Endothelial cell of hepatic sinusoid (primary cell): ENCODE measurements around the gene NNMT.

Experiments used
- in situ Hi-C: cut with HindIII; loops from 2 replicates; pipeline ENCODE4 v1.10.0; 2017; ENCODE audit warnings: low sequenced_read_pairs

Gene NNMT

DNA sequence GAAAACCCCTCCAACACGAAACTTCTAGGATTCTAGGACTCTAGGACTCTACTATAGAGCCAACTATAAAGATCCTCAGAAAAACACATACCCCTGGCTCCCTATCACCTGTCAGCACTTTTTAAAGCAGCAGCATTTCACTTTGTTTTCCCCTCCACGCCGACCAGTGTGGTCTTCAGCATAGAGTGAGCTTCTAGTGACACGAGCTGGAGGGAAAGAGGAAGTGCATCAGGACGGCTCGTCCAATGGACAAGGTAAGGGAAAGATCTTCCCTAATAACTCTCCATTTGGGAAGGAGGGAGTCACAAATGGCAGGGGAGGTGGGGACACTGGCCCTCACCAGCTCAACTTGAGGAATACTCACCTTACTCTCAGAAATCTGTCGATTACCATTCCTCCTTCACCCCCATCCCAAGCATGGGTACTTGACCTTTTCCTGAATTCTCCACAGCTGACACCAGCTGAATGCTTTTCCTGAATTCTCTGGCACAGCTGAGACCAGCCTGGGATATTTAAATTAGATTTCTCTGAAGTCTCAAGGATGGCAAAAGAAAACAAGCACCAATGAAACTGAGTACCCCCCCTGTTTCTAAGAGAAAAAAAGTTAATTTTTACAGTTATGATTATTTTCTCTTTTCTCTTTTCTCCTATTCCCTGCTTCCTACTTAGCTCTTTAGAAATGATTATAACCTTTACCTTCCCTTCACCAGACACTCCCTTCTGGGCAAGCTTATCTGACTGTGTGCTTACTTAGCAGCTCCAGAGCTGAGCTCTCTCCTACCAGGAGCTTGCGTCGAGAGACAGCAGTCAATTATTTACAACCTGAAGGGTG is 33.3 kb upstream of the NNMT start:
- in situ Hi-C loops, result loop anchor here (5.0 kb wide), 1 partner anchor 231 kb away; no protein-coding TSS in a partner anchor

DNA sequence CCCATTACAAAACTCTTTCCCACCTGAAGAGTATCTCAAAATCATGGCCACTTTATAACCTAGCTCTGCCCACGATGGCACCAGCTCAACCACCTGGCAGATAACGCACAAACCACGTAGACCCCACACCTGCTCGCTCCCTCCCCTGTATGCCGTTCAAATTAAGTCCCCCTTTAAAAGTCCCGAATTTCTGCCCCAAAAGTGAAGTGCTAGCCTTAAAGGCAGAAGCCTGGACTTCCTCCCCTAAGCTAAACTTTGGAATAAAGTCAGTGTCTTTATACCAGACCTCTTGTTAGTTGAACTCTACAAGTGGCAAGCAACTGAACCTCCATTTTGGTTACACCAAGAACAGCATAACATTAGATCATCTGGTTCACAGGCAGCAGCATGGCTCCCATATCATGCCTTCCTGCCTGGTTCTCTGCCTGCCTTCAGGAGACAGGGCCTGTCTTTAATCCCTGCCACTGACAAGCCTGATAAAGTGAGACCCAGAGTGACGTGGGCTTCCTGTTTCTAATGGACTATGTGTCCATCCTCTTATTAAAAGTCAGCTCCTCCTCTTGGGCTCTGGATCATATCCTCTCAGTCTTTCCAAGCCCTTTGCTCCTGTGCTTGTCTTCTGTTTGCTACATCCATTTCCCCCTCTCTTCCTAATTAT is 32.6 kb upstream of the NNMT start:
- in situ Hi-C loops, result loop anchor here (5.0 kb wide), 1 partner anchor 231 kb away; no protein-coding TSS in a partner anchor

- in situ Hi-C loops, result loop anchor here (5.0 kb wide), 1 partner anchor 232 kb away; no protein-coding TSS in a partner anchor
These were observed 31.8 kb upstream of the NNMT start for GRCh38 chr11:114264381-114264780.

DNA sequence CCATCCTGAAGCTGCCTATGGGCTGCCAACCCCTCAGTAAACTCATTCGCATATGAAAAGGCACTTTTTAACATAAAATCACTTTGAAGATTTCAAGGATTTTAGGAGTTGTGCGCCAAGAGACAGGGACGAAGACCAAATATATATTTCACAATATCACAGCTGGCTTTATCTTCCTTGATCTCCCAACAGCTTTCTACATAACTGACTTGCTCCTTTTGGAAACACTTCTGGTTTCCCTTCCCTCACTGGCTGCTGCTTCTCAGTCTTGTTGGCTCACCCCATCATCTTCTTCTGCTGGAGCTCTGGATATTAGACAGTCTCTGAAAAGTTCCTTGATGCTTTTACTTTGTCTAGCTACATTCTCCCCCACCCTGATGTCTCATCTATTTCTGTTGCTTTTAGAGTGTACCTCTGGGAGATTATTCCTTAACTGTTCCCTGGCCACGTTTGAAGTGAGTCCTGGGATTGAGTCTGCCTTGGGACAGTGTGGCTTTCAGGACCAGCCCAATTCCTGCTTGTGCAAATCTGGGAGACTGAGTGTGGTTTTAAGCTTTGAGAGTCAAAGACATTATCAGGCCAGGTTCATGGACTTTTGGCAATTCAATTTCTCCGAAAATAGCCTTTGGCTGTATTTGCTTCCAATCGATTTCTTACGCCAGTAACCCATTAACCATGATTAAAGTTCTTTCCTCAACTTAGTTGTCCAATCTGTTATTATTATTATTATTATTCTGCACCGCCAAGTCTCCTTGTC is 30.9 kb upstream of the NNMT start:
- in situ Hi-C loops, result no loop called here

- in situ Hi-C loops, result no loop called here
These were observed 26.7 kb upstream of the NNMT start for GRCh38 chr11:114269498-114269897.

DNA sequence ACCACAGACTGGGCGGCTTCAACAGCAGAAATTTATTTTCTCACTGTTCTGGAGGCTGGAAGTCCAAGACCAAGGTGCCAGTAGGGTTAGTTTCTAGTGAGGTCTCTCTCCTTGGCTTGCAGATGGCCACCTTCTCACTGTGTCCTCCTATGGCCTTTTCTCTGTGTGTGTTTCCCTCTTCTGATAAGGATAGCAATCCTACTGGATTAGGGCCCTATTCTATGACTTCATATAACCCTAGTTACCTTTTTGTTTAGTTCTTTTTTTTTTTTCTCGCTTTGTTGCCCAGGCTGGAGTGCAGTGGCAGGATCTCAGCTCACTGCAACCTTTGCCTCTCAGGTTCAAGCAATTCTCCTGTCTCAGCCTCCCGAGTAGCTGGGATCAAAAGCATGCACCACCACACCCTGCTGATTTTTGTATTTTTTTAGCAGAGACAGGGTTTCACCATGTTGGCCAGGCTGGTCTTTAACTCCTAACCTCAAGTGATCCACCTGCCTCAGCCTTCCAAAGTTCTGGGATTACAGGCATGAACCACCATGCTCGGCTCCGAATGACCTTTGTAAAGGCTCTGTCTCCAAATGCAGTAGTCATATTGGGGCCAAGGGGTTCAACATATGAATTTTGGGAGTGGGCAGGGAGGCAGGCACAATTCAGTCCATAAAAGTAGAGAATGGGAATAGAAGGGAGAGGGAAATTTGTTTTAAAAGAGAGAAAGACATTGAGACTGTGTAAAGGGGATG is 25.5 kb upstream of the NNMT start:
- in situ Hi-C loops, result no loop called here

GRCh38 chr11:114271316-114271715 is 24.9 kb upstream of the NNMT start:
- in situ Hi-C loops, result no loop called here

GRCh38 chr11:114272311-114272710 is 23.9 kb upstream of the NNMT start:
- in situ Hi-C loops, result no loop called here

GRCh38 chr11:114273071-114273470 is 23.1 kb upstream of the NNMT start:
- in situ Hi-C loops, result no loop called here

DNA sequence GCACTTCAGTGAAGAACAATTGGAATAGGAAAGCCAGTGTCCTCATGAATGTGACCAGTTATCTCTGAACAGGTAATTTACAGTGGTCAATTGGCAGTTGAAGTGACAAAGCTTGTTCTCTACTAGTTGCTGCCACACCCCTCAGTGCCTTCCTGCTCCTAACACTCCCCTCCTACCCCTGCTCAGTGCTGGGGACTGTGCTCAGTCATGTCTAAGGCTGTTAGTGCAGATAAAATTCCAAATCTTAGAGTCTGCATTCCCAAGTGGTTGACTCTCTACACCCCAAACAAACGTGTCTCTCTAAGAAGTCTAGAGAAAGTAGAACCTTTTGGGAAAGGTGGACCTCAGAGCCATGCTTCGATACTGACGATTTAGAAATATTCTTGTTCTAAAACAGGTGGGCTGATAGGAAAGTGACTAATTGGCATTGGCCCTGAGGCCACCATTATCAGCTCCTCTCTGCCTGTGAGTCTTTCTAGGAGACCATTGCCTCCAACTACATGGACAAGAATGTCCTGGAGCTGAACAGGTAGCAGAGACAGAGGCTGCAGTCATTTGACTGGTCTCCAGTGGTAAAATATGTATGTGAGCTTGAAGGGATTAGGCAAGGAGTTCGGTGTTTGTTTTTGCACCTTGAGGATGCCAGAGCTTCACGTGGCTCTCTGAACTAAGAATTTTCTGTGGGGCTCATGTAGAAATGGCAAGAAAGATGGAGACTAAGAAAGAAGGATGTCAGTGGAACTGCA is 22.1 kb upstream of the NNMT start:
- in situ Hi-C loops, result no loop called here

DNA sequence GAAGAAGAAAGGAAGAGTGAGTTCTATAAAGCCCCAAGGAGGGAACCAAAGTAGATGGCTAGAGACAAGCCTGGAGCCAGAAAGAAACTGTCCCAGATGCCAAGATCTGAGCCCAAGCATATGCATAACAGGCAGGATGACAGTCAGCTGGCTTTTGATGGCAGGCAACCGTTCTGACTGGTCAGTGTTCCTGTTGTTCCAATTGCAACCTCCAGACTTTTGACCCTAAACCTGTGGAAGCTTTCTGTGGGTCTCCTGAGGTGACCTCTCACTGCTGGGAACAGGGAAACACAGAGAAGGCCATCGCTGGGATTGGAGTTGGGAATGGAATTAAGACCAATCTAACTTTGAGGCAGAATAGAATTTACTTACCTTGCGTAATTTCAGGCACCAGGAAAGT is 21.6 kb upstream of the NNMT start:
- in situ Hi-C loops, result no loop called here

DNA sequence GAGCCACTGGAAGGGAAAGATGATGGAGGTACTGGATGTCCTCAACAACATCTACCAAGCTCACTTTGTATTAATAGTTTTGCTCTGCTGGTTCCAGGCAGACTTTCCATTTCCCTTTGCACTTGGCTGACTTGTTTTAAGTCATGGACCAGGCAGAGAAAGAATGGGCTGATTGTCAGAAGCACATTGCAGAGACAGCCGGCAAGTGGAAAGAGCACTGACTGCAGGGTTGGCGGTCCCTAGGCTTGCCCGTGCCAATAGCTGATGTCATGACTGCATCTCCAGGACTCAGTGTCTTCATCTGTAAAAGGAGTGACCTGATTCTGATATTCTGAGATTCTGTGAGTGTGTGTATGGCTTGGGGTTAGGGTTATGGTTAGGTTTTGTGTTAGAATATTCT is 20.9 kb upstream of the NNMT start:
- in situ Hi-C loops, result no loop called here

DNA sequence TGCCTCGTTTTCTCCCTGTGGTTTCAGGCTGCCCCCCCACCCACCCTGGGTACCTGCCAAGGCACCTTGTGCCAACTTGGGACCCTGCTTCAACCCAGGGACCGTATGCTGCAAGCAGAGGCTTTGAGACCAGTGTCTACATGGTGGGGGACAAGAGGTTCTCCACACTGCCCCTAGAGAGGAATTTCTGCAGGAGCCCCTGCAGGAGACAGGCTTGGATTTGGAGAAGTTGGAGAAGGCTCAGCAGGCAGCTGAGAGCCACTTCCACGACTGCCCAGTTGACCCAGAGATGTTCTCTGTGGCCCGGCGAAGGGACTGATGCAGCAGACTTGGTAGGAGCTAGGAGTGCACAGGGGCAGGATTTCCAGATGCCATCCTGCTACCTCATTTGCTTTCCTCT is 20.1 kb upstream of the NNMT start:
- in situ Hi-C loops, result no loop called here

DNA sequence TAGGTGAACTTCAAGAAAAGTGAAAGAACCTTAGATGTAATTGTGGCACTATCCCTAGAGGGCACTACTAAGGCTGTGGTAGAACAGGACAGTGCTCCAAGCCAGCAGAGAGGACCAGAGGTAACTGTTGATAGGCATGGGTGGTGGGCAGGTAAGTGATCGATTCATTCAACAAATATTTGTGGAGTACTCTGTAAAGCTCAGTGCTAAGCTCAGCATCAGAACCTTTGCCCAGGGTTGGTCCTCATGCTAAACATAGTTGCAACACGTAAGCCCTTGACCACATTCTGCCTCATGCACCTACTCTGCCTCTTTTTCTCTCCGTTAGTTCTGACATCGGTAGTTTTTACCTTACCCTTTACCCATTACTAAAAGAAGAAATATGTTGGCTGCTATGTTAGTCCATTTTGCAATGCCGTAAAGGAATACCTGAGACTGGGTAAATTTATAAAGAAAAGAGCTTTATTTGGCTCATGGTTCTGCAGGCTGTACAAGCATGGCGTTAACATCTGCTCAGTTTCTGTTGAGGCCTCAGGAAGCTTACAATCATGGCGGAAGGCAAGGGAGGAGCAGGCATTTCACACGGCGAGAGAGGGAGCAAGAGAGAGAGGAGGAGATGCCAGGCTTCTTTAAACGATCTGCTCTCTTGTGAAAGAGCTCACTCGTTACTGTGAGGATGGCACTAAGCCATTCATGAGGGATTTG is 18.4 kb upstream of the NNMT start:
- in situ Hi-C loops, result no loop called here

GRCh38 chr11:114278342-114279065 is 17.7 kb upstream of the NNMT start:
- in situ Hi-C loops, result no loop called here

DNA sequence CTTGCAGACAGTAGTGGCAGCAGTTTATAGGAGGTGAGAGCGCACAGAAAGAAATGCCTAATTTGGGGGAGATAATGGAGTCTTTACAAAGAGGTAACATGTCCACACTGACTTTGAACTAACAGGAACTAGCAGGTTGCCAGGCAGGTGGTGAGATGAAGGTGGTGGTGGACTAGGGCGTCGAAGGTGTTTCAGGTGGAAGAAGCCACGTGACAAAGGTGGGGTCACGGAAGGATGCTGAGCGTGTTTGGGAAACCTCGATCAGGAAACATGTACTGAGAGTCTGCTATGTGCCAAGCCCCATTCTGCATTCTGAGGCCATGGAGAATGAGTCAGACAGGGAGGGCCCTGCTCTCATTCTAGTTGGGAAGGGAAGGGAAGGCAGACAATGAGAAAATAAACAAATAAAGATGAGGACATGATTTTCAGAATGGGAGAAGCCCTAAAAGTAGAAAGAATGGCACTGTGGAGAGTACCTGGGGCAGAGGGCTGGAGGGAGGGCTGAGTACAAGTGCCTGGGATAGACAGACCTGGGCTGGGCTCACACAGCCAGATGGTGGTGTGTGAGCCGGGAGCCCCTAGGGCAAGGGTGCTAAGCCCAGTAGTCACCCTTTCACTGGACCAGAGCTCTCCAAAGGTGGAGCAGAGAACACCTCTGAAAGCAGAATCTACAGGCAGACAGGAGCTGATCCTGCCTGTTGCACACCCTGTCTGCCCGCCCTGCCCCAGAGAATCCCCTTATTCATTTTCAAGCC is 16.2 kb upstream of the NNMT start:
- in situ Hi-C loops, result loop anchor here (5.0 to 10.0 kb wide), 2 partner anchors 57 to 485 kb away; no protein-coding TSS in a partner anchor

DNA sequence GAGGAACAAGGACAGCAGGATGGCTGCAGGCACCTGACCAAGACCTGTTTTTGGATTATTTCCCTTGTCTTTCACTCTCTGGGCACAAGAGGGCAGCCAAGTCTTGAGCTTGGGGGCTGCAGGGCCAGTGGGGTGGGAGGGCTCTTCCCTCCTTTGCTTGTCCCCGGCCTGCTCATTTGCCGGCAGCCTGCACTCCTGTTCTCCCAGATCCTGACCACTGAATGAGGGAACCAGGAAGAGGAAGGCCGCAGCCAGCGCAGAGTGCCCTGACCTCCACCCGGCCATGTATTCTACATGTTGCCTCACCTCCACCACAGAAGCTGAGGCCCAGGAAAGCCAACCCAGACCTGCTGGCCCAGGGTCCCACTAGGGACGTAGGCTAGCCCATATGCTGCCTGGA is 15.5 kb upstream of the NNMT start:
- in situ Hi-C loops, result loop anchor here (5.0 to 10.0 kb wide), 2 partner anchors 57 to 486 kb away; no protein-coding TSS in a partner anchor

DNA sequence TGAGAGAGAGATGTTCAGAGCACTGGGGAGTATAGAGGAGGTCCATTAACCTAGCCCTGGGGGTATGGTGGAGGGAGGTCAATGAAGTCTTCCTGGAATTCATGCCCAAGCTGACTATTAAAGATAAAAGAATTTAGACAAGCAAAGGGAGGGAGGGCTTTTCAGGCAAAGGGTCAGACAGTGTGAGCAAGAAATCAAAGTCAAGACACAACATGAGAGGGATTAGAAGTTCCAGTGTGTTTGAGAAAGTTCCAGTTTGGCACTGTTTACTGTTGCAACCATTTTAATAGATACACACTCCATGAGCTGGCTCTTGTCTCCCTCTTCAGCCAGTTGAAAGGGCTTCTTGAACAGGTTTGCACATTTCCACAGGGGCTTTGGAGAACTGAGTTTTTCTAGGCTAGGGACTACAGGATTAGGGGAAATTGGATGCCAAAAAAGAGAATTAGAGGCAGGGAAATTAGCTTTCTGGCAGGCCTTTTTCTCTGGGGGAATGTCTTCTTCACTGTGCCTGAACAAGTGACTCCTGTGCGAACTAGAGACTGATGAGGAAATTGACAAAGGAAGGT is 14.7 kb upstream of the NNMT start:
- in situ Hi-C loops, result loop anchor here (5.0 to 10.0 kb wide), 2 partner anchors 56 to 487 kb away; no protein-coding TSS in a partner anchor
